Parathyroid adenoma (tissue), 2 donors: ENCODE data around the gene STARD3NL.

Experiments used
- H2AFZ ChIP-seq: fragments of 300-600 bp; sonication (generic); one replicate; pipeline ENCODE4 v1.7.0; 2017; ENCODE audit warnings: antibody characterized with exemption, mild to moderate bottlenecking
- H3K27ac ChIP-seq: fragments of 300-600 bp; sonication (generic); one replicate; pipeline ENCODE4 v1.7.0; 2017
- H3K27me3 ChIP-seq: fragments of 300-600 bp; sonication (generic); one replicate; pipeline ENCODE4 v1.7.0; 2017; ENCODE audit warnings: low read length; ENCODE audit not compliant: control insufficient read depth, insufficient read depth
- H3K36me3 ChIP-seq: fragments of 300-600 bp; sonication (generic); one replicate; pipeline ENCODE4 v1.7.0; 2017; ENCODE audit warnings: low read length; ENCODE audit not compliant: control insufficient read depth, insufficient read depth
- H3K4me1 ChIP-seq: fragments of 300-600 bp; sonication (generic); one replicate; pipeline ENCODE4 v1.7.0; 2017; ENCODE audit warnings: control low read depth
- H3K4me2 ChIP-seq: fragments of 300-600 bp; sonication (generic); one replicate; pipeline ENCODE4 v1.7.0; 2017; ENCODE audit warnings: low read length
- H3K4me3 ChIP-seq: fragments of 300-600 bp; sonication (generic); one replicate; pipeline ENCODE4 v1.7.0; 2017; ENCODE audit warnings: low read depth, low read length
- H3K79me2 ChIP-seq: fragments of 300-600 bp; sonication (generic); one replicate; pipeline ENCODE4 v1.7.0; 2017; ENCODE audit warnings: control low read depth
- H3K9ac ChIP-seq: fragments of 300-600 bp; sonication (generic); one replicate; pipeline ENCODE4 v1.7.0; 2017; ENCODE audit warnings: mild to moderate bottlenecking
- H3K9me3 ChIP-seq: fragments of 300-600 bp; sonication (generic); one replicate; pipeline ENCODE4 v1.7.0; 2017; ENCODE audit warnings: low read length; ENCODE audit not compliant: control insufficient read depth
- CTCF ChIP-seq: fragments of 300-600 bp; sonication (generic); IDR thresholded peaks from one replicate; pipeline ENCODE4 v1.7.0; 2017; ENCODE audit warnings: antibody characterized with exemption, mild to moderate bottlenecking
- donor health status: primary hyperparathyroidism.

STARD3NL gene

GRCh38 chr7:38187794-38188440 is 9.9 kb downstream of the STARD3NL start:
- Histone ChIP-seq H3K27me3 (no peaks in the 10 kb centered on the region), H3K79me2 (peaks cover 28% of the 10 kb centered on the region), H3K4me3 (no peak overlapping the region), H3K4me2 (no peak overlapping the region), H2AFZ (no peak overlapping the region), H3K27ac (no peak overlapping the region), H3K4me1 (no peaks in the 10 kb centered on the region), H3K9ac (no peak overlapping the region), H3K36me3 (no peaks in the 10 kb centered on the region), H3K9me3 (no peaks in the 10 kb centered on the region)
- TF ChIP-seq CTCF = no peak

DNA sequence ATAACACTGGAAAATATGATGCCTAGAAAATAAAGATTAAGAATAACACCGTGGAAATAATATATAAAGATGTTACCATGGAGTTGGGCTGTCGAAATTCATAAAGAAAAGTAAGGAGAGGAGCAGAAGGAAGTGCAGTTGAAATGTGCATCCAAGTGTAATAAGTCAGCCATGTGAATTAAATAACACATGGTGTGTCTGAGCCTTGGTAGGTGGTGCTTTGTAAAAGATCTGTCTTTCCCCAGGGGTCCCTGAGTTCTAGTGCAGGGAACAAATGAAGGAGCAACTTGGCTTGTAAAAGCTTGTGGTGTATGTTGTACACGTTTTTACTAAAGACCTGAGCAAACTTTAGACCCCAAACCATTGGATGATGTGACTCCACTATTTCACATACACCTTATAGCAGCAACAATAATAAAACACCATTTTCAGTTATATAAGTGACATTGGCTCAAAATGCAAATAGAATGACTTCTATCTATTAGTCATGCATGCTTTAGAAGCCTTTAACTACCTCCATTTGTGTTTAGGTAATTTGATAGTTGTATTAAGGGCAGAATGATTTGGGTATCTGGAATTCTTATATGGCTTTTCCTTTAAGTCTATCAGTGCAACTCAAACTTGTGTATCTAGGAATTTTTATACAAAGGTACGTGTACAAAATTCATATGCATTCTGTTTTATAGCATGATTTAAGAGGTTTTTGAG is 11.3 kb downstream of the STARD3NL start:
- H3K27me3 ChIP-seq = no peaks in the 10 kb centered on the region
- H3K79me2 ChIP-seq = peaks cover 19% of the 10 kb centered on the region
- no peak overlapping the region for H2AFZ ChIP-seq
- H3K4me2 ChIP-seq = no peak overlapping the region
- no peaks in the 10 kb centered on the region for H3K4me1 ChIP-seq
- H3K9ac ChIP-seq = no peak overlapping the region
- no peaks in the 10 kb centered on the region for H3K9me3 ChIP-seq
- no peak overlapping the region for H3K4me3 ChIP-seq
- TF ChIP-seq CTCF = no peak
- H3K36me3 ChIP-seq = no peaks in the 10 kb centered on the region
- H3K27ac ChIP-seq = no peak overlapping the region

GRCh38 chr7:38190011-38190410 is 12.0 kb downstream of the STARD3NL start:
- Histone ChIP-seq H2AFZ (no peak overlapping the region), H3K4me3 (no peak overlapping the region), H3K27ac (no peak overlapping the region), H3K79me2 (peaks cover 19% of the 10 kb centered on the region), H3K36me3 (no peaks in the 10 kb centered on the region), H3K4me2 (no peak overlapping the region), H3K9ac (no peak overlapping the region), H3K27me3 (no peaks in the 10 kb centered on the region), H3K9me3 (no peaks in the 10 kb centered on the region), H3K4me1 (no peaks in the 10 kb centered on the region)
- TF ChIP-seq CTCF = no peak

DNA sequence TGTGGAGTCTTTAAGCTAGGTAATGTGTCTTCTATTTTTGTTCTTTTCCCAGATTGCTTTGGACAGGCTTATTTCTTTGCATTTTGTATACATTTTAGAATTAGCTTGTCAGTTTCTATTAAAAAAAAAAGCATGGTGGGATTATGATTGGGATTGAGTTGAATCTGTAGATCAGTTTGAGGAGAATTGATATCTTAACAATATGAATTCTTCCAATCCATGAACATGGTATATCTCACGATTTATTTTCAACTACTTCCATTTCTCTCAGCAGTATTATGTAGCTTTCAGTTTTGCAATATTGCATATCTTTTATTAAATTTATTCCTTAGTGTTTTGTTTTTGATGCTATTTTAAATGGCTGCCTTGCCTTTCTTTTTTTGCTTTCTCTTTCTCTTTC is 13.7 kb downstream of the STARD3NL start:
- H2AFZ ChIP-seq = no peak overlapping the region
- no peak overlapping the region for H3K27ac ChIP-seq
- H3K27me3 ChIP-seq = no peaks in the 10 kb centered on the region
- H3K4me1 ChIP-seq = peaks cover 5% of the 10 kb centered on the region
- H3K4me3 ChIP-seq = no peak overlapping the region
- H3K9ac ChIP-seq = no peak overlapping the region
- H3K9me3 ChIP-seq = no peaks in the 10 kb centered on the region
- no peak overlapping the region for H3K4me2 ChIP-seq
- H3K79me2 ChIP-seq = peaks cover 11% of the 10 kb centered on the region
- no peaks in the 10 kb centered on the region for H3K36me3 ChIP-seq
- no peak for TF ChIP-seq CTCF

- Histone ChIP-seq H3K9me3 (no peaks in the 10 kb centered on the region), H3K27ac (no peak overlapping the region), H3K4me3 (no peak overlapping the region)
Measured at GRCh38 chr7:38192327-38192726, 14.3 kb downstream of the STARD3NL start.

More at GRCh38 chr7:38192327-38192726, 14.3 kb downstream of the STARD3NL start:
- no peaks in the 10 kb centered on the region for H3K36me3 ChIP-seq
- TF ChIP-seq CTCF = no peak
- peaks cover 13% of the 10 kb centered on the region for H3K79me2 ChIP-seq
- no peak overlapping the region for H3K4me2 ChIP-seq
- H3K27me3 ChIP-seq = no peaks in the 10 kb centered on the region
- peaks cover 5% of the 10 kb centered on the region for H3K4me1 ChIP-seq
- no peak overlapping the region for H2AFZ ChIP-seq
- no peak overlapping the region for H3K9ac ChIP-seq
